Measurements from ENCODE around the gene CNGA3. TPM values are rescaled to one million over a fixed set of nuclear protein-coding genes. Genes with fewer than 3 reads are reported as not detected.

Gene CNGA3
- total RNA-seq, 1 experiment from 2014 or later: not detected

DNA sequence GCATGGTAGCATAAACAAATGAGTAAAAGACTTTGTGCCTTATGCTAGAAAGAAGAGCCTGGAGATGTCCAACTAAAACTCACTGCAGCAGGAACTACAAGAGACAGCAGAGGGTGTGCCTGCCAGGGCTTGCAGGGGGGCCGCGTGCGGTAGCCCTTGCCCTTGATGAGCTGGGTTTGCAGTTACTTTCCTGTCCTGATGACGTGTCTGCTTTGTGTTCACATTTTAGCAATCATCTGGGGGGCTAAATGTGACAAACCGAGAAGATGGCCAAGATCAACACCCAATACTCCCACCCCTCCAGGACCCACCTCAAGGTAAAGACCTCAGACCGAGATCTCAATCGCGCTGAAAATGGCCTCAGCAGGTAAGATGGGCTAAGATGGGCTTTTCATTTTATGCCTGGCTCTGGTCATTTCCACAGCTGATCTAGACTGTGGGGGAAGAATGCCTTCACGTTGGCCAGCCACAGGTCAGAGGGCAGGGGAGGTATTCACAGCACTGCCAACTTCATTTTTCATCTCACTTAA is 23.5 kb downstream of the CNGA3 start:
- ATAC-seq (no peak), DNase-seq (no peak)
- TF ChIP-seq CTCF (conservative IDR thresholded peaks at IDR 0.05; ENCODE audit: low read depth, low read length): no peak
- no peak for TF ChIP-seq EZH2 (IDR thresholded peaks at IDR 0.05; ENCODE audit: low read length, unreplicated experiment)
- TF ChIP-seq EZH2phosphoT487 (IDR thresholded peaks at IDR 0.05; ENCODE audit: borderline replicate concordance, low read length): no peak
- H4K20me1 ChIP-seq (ENCODE audit: low read length): no peaks in the 10 kb centered on the region
- H3F3A ChIP-seq (ENCODE audit: low read length, unreplicated experiment): no peaks in the 10 kb centered on the region
- H3K27ac ChIP-seq (ENCODE audit: low read length): no peak overlapping the region
- no peaks in the 10 kb centered on the region for H3K9me2 ChIP-seq (replicated peaks; ENCODE audit: low read length)
- no peaks in the 10 kb centered on the region for H3K4me1 ChIP-seq (ENCODE audit: insufficient read depth, low read length)
- H3K9ac ChIP-seq (ENCODE audit: low read length): no peak overlapping the region
- H3K27me3 ChIP-seq (ENCODE audit: low read length): no peaks in the 10 kb centered on the region
- ChIA-PET CTCF (no interaction called here), POLR2A (ENCODE audit: unreplicated experiment) (no interaction called here)
- H2AFZ ChIP-seq (ENCODE audit: low read length): no peak overlapping the region
- no peak overlapping the region for H3K4me2 ChIP-seq (ENCODE audit: low read length)
- no TSS peak for BruUV-seq (replicated peaks)
- no peak overlapping the region for H3K4me3 ChIP-seq (ENCODE audit: low read length)
- peaks cover 17% of the 10 kb centered on the region for H3K9me3 ChIP-seq (ENCODE audit: low read length)
- H3K79me2 ChIP-seq (ENCODE audit: low read length): no peaks in the 10 kb centered on the region
- intact Hi-C loops (cut with micrococcal nuclease): no loop called here
- H3K36me3 ChIP-seq (ENCODE audit: low read depth, low read length): no peaks in the 10 kb centered on the region

DNA sequence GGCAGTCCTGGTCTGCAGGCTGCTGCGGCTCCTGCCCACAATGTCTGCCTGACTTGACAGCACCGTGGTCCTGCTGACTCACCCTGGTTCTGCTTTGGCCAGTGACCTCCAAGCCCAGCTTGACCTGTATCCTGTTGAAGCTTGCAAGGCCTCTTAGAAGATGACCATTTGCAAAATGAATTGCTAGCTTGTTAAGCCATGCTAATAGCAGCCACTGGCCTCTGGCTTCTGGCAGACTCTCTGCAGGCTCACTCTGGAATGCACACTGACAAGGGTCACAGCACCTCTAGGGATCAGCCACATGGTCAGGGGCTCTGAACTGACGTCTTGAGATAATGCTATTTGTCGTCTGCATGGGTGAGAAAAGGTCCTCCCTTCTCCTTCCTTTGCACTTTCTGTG is 25.9 kb downstream of the CNGA3 start:
- intact Hi-C loops (cut with micrococcal nuclease): no loop called here
- Histone ChIP-seq H3F3A (ENCODE audit: low read length, unreplicated experiment) (no peaks in the 10 kb centered on the region), H2AFZ (ENCODE audit: low read length) (no peak overlapping the region), H4K20me1 (ENCODE audit: low read length) (no peaks in the 10 kb centered on the region), H3K27ac (ENCODE audit: low read length) (no peak overlapping the region), H3K4me2 (ENCODE audit: low read length) (no peak overlapping the region), H3K9me2 (replicated peaks; ENCODE audit: low read length) (no peaks in the 10 kb centered on the region), H3K79me2 (ENCODE audit: low read length) (no peaks in the 10 kb centered on the region), H3K9ac (ENCODE audit: low read length) (no peak overlapping the region), H3K36me3 (ENCODE audit: low read depth, low read length) (no peaks in the 10 kb centered on the region), H3K4me3 (ENCODE audit: low read length) (no peak overlapping the region), H3K9me3 (ENCODE audit: low read length) (peaks cover 17% of the 10 kb centered on the region), H3K4me1 (ENCODE audit: insufficient read depth, low read length) (no peaks in the 10 kb centered on the region), H3K27me3 (ENCODE audit: low read length) (no peaks in the 10 kb centered on the region; the same call in 1 of the 2 replicates)
- DNase-seq (no peak), ATAC-seq (no peak)
- ChIA-PET CTCF (no interaction called here), POLR2A (ENCODE audit: unreplicated experiment) (no interaction called here)
- no TSS peak for BruUV-seq (replicated peaks)
- no peak for TF ChIP-seq EZH2phosphoT487 (IDR thresholded peaks at IDR 0.05; ENCODE audit: borderline replicate concordance, low read length)
- no peak for TF ChIP-seq CTCF (conservative IDR thresholded peaks at IDR 0.05; ENCODE audit: low read depth, low read length)
- no peak for TF ChIP-seq EZH2 (IDR thresholded peaks at IDR 0.05; ENCODE audit: low read length, unreplicated experiment)

GRCh38 chr2:98372579-98372978 is 26.3 kb downstream of the CNGA3 start:
- TF ChIP-seq EZH2phosphoT487 (IDR thresholded peaks at IDR 0.05; ENCODE audit: borderline replicate concordance, low read length) (no peak), EZH2 (IDR thresholded peaks at IDR 0.05; ENCODE audit: low read length, unreplicated experiment) (no peak), CTCF (conservative IDR thresholded peaks at IDR 0.05; ENCODE audit: low read depth, low read length) (no peak)
- no peak overlapping the region for H3K4me3 ChIP-seq (ENCODE audit: low read length)
- no peaks in the 10 kb centered on the region for H3K9me2 ChIP-seq (replicated peaks; ENCODE audit: low read length)
- H3K27ac ChIP-seq (ENCODE audit: low read length): no peak overlapping the region
- ChIA-PET POLR2A (ENCODE audit: unreplicated experiment) (no interaction called here), CTCF (no interaction called here)
- intact Hi-C loops (cut with micrococcal nuclease): no loop called here
- BruUV-seq (replicated peaks): no TSS peak
- no peaks in the 10 kb centered on the region for H3K79me2 ChIP-seq (ENCODE audit: low read length)
- no peaks in the 10 kb centered on the region; the same call in 1 of the 2 replicates for H3K27me3 ChIP-seq (ENCODE audit: low read length)
- H3K36me3 ChIP-seq (ENCODE audit: low read depth, low read length): no peaks in the 10 kb centered on the region
- DNase-seq: no peak
- peaks cover 17% of the 10 kb centered on the region for H3K9me3 ChIP-seq (ENCODE audit: low read length)
- H2AFZ ChIP-seq (ENCODE audit: low read length): no peak overlapping the region
- no peaks in the 10 kb centered on the region for H3F3A ChIP-seq (ENCODE audit: low read length, unreplicated experiment)
- no peaks in the 10 kb centered on the region for H3K4me1 ChIP-seq (ENCODE audit: insufficient read depth, low read length)
- no peak overlapping the region for H3K4me2 ChIP-seq (ENCODE audit: low read length)
- no peak for ATAC-seq
- H4K20me1 ChIP-seq (ENCODE audit: low read length): no peaks in the 10 kb centered on the region
- no peak overlapping the region for H3K9ac ChIP-seq (ENCODE audit: low read length)

All from PC-3 (cell line).